Choroid plexus epithelial cell (primary cell): ENCODE results near the gene ZNF326.

ENCODE experiments used
- DNase-seq: peaks from one replicate; pipeline ENCODE4 v3.0.0-alpha.2; 2010; ENCODE audit warnings: low read depth
- H3K4me3 ChIP-seq: 2 replicates; pipeline ENCODE4 v1.5.1; 2011; ENCODE audit warnings: low read depth, mild to moderate bottlenecking, control low read depth, low read length, moderate library complexity
- TF ChIP-seq, protein P1 (sequence below): conservative IDR thresholded peaks from 2 replicates; pipeline ENCODE4 v1.5.1; 2011; ENCODE audit warnings: low read depth, mild to moderate bottlenecking, control low read depth, inconsistent platforms, low read length, moderate library complexity

The ZNF326 gene

DNA sequence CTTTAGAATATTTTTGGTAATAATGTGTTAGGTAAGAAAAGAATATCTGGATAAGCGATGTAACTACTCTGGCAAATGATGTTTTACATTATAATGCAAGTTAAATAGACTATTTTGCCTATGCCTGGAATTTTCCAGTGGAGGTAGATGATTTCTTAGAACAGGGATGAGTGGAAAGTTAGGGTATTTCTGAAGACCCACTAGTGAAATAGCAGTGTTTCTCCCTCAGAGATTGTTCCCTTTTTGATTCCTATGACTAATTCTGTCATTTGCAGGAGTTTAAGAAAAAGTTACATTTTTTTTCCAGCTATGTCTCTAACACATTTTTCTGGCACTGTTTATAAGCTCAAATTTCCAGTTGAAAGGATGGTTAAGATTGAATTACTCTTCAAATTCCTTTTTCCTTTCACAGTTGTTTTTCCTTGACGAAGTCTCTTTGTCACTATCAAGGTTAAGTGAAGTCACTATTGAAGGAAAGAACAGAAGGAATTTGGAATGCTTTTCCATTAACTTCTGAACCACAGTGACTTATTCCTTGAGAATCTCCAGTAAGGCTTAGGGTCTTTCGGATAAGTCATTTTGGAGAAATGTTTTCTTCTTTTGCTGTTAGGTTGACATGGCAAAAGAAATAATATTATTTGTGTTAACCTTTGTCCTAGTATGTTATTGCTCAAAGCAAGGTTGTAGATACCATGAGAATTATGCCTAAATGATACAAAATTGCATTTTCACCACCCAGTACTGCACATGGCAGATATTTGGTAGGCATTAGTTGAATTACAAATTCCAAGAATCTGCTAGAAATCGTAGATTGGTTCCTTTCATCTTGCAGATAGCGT, 42.9 kb upstream of the ZNF326 start:
- DNase-seq = peak; percentile 49
- no peak overlapping the region for H3K4me3 ChIP-seq
- TF ChIP-seq, protein P1, sequence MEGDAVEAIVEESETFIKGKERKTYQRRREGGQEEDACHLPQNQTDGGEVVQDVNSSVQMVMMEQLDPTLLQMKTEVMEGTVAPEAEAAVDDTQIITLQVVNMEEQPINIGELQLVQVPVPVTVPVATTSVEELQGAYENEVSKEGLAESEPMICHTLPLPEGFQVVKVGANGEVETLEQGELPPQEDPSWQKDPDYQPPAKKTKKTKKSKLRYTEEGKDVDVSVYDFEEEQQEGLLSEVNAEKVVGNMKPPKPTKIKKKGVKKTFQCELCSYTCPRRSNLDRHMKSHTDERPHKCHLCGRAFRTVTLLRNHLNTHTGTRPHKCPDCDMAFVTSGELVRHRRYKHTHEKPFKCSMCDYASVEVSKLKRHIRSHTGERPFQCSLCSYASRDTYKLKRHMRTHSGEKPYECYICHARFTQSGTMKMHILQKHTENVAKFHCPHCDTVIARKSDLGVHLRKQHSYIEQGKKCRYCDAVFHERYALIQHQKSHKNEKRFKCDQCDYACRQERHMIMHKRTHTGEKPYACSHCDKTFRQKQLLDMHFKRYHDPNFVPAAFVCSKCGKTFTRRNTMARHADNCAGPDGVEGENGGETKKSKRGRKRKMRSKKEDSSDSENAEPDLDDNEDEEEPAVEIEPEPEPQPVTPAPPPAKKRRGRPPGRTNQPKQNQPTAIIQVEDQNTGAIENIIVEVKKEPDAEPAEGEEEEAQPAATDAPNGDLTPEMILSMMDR = no peak

DNA sequence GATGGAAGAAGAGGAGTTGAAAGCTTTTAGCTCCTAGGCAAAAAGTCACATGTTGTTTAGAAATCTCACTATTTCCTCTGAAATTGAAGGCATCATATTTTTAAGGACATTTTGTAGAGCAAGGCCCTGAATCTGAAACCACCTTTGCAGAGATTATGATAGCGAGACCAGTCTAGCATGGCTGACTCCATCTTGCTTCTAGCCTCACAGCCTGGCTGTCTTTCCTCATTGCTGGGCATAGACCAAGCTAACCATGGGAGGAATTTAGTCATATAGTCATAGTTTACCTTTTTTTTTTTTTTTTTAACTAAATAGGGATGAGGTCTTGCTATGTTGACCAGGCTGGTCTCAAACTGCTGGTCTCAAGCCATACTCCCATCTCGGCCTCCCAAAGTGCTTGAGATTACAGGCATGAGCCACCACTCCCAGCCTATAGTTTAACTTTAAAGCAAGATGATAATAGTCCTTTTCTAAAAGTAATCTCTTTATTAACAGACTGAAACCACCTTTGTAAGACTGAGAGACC, 42.2 kb upstream of the ZNF326 start:
- TF ChIP-seq, protein P1 = no peak
- no peak for DNase-seq
- H3K4me3 ChIP-seq = no peak overlapping the region

DNA sequence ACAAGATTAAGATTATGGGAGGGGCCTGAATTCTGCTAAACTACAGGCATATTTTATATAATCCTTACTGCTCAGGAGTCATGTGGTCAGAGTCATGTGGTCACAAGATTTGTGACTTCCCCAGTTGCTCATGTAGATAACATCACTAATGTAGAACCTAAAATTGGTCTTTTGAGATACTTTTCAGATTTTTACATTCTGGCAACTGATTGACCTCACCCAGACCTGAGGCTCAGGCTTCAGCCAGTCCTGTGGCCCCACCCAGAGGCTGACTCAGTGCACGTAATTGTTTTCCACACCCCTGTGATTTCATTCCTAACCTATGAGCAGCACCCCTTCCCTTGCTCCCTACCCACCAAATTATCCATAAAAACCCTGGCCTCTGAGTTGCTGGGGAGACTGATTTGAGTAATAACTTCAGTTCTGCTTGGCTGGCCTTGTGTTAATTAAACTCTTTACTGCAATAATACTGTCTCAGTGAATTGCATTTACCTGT, 41.7 kb upstream of the ZNF326 start:
- no peak overlapping the region for H3K4me3 ChIP-seq
- peak; percentile 82 for DNase-seq
- TF ChIP-seq, protein P1 = peak; percentile 46

DNA sequence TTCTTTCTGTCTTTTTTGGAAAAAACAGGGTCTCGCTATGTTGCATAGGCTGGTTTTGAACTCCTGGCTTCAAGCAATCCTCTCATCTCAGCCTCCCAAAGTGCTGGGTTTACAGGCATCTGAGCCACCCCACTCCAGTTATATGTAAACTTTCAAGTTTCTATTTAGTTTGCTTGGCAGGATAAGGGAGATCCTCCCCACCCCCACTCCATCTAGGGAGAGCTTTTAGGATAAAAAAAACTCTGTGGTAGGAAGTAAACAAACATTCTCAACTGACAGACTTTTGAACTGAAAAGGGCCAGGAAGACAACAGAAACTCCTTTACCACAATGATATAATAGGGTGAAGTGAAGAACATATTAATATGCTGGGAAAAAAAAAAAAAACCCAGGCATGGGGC, 41.0 kb upstream of the ZNF326 start:
- TF ChIP-seq, protein P1 = no peak
- DNase-seq = no peak
- no peak overlapping the region for H3K4me3 ChIP-seq

DNA sequence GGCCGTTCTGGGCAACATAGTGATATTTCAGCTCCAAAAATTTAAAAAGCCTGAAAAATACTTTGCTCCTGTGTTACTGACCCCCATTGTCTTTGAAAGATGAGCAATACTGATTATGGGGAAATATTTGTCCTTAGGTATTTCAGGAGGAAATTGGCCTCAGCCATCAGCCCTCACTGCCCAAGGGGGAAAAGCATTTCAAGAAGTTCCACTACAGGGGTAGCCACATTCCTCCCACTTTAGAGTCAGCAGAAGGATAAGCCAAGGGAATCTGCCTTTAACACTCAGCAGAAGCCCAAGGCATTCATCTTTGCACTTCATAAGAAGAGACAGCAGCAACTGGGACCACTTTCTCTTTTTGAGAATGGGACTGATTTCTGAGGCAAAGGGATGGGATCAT, 40.5 kb upstream of the ZNF326 start:
- no peak overlapping the region for H3K4me3 ChIP-seq
- TF ChIP-seq, protein P1 = no peak
- DNase-seq = no peak

DNA sequence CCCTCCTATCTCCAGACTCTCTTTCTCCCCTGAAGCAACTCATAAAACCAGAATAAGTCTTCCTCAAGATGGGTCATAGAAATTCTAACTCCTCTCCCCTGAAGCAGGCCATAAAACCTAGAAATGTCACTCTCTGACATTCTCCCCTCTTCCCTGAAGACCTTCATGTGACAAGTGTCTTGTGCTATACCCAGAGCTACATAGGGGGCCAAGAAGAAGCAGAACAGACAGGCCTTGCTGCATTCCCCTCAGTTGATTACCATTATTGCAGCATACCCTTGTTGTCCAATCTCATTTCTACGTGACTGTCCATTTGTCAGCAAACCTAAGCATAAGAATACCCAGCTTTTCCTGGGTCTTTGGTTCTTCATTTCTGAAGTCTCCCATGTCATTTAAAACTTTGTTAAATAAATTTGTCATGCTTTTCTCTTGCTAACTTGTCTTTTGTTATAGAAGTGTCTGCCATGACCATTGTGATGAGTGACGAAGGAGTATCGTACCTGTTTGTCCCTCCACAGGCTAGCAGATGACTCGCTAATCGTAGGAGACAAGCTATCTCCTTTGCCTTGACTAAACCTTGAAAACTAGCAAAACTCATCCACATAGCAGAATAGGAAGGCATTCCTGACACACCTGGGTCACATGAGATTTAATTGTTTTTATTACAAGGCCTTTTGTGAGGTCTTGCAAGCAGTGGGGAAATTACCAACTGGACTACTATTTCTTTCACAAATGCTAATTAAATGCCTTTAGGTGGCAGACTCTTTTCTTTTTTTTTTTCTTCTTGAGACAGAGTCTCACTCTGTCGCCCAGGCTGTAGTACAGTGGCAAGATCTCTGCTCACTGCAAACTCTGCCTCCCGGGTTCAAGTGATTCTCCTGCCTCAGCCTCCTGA, 39.4 kb upstream of the ZNF326 start:
- no peak overlapping the region for H3K4me3 ChIP-seq
- no peak for DNase-seq
- TF ChIP-seq, protein P1 = no peak
